Esophagus muscularis mucosa (tissue), 3 donors: ENCODE results near the gene ZNF638.

Experiments
- POLR2AphosphoS5 ChIP-seq, 2 donors: sonication (generic); formaldehyde crosslinking; IDR thresholded peaks; one replicate each; pipeline ENCODE4 v1.6.1; 2017; ENCODE audit warnings: antibody characterized with exemption in 2 of 2
- TF ChIP-seq, protein P1 (sequence below), 3 experiments: fragments of 200-600 bp in 2 of 3; fragments of 450-650 bp in 1 of 3; sonication (generic) in 2 of 3; IDR thresholded peaks; one replicate each; pipeline ENCODE4 v1.5.1; 2017 to 2019; ENCODE audit warnings: antibody characterized with exemption in 3 of 3, mild to moderate bottlenecking in 2 of 3, moderate library complexity in 1 of 3

DNA sequence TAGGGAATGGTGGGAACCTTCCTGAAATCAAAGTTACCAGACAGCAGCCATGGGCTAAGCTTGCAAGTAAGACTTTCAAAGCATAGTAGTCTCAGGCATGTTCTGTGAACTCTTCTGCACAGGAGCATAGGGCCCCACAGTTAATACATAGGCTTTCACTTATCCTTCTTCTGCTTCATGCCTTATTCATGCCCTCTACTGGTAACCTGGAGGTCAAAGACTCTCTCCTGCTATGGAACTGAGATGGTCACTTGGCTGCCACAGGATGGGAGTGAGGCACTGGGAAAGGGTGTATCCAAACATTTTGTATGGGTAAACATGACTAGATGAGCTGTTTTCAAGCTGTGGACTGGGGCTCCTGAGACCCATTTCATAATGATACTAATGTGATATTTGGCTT, 49.1 kb upstream of the ZNF638 start:
- TF ChIP-seq, protein P1, sequence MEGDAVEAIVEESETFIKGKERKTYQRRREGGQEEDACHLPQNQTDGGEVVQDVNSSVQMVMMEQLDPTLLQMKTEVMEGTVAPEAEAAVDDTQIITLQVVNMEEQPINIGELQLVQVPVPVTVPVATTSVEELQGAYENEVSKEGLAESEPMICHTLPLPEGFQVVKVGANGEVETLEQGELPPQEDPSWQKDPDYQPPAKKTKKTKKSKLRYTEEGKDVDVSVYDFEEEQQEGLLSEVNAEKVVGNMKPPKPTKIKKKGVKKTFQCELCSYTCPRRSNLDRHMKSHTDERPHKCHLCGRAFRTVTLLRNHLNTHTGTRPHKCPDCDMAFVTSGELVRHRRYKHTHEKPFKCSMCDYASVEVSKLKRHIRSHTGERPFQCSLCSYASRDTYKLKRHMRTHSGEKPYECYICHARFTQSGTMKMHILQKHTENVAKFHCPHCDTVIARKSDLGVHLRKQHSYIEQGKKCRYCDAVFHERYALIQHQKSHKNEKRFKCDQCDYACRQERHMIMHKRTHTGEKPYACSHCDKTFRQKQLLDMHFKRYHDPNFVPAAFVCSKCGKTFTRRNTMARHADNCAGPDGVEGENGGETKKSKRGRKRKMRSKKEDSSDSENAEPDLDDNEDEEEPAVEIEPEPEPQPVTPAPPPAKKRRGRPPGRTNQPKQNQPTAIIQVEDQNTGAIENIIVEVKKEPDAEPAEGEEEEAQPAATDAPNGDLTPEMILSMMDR (IDR thresholded peaks at IDR 0.05), result no peak
- no peak for TF ChIP-seq POLR2AphosphoS5 (IDR thresholded peaks at IDR 0.05)
